ENCODE measurements around the gene ARL6IP4. TPM values are rescaled to one million over a fixed set of nuclear protein-coding genes. Genes with fewer than 3 reads are reported as not detected.
"Not testable (repeated sequence)": the region's sequence is repeated elsewhere in the genome, so short reads cannot be mapped to it uniquely, and the experiment has no call there.

ARL6IP4 gene
- total RNA-seq, 2 donors from 2014 or later: 173 to 228 TPM

DNA sequence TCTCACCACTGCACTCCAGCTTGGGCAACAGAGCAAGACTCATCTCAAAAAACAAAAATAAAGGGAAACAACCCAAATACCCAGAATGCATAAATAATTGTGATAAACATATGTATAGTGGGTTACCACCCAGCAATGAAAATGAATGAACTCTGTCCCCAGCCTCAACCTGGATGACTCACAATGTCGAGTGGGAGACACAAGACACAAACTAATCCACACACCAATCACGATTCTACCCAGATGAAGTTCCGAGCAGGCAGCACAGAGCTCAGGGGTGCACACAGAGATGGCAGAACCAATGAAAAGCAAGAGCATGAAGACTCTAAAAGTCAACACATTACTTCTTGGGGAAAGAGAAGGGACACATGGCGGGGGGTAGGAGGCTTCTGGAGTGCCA is 41.4 kb upstream of the ARL6IP4 start:
- ATAC-seq (ENCODE audit: insufficient number of reproducible peaks, low FRiP score, low read depth): no peak

DNA sequence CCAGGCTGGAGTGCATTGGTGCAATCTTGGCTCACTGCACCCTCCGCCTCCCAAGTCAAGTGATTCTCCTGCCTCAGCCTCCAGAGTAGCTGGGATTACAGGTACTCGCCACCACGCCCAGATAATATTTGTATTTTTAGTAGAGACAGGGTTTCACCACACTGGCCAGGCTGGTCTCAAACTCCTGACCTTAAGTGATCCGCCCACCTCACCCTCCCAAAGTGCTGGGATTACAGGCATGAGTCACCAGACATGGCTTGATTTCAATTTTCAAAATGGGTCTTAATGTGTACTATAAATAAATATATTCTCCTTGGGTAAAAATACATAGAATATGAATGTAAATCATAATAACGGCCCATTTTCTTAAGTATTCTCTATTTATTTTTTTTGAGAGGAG is 39.1 kb upstream of the ARL6IP4 start:
- H3K9me3 ChIP-seq; ATAC-seq (ENCODE audit: insufficient number of reproducible peaks, low FRiP score, low read depth); H3K36me3 ChIP-seq; H3K27ac ChIP-seq; H3K27me3 ChIP-seq (replicated peaks; ENCODE audit: insufficient read depth); DNase-seq (ENCODE audit: low spot score); H3K4me3 ChIP-seq: not testable (repeated sequence)
- H3K4me1 ChIP-seq (ENCODE audit: control insufficient read depth in 1 of 2, low read depth in 2 of 2): peaks cover 0 to 24% of the 10 kb centered on the region in 2 donors

More for the DNA sequence above, 41.4 kb upstream of the ARL6IP4 start:
- H3K9me3 ChIP-seq: no peaks in the 10 kb centered on the region
- H3K36me3 ChIP-seq: no peaks in the 10 kb centered on the region
- H3K27ac ChIP-seq: no peak overlapping the region
- H3K4me3 ChIP-seq: no peak overlapping the region
- no peak for DNase-seq (ENCODE audit: low spot score)
- peaks cover 0 to 12% of the 10 kb centered on the region in 2 donors for H3K4me1 ChIP-seq (ENCODE audit: control insufficient read depth in 1 of 2, low read depth in 2 of 2)
- no peaks in the 10 kb centered on the region for H3K27me3 ChIP-seq (replicated peaks; ENCODE audit: insufficient read depth)
- TF ChIP-seq, protein P1, sequence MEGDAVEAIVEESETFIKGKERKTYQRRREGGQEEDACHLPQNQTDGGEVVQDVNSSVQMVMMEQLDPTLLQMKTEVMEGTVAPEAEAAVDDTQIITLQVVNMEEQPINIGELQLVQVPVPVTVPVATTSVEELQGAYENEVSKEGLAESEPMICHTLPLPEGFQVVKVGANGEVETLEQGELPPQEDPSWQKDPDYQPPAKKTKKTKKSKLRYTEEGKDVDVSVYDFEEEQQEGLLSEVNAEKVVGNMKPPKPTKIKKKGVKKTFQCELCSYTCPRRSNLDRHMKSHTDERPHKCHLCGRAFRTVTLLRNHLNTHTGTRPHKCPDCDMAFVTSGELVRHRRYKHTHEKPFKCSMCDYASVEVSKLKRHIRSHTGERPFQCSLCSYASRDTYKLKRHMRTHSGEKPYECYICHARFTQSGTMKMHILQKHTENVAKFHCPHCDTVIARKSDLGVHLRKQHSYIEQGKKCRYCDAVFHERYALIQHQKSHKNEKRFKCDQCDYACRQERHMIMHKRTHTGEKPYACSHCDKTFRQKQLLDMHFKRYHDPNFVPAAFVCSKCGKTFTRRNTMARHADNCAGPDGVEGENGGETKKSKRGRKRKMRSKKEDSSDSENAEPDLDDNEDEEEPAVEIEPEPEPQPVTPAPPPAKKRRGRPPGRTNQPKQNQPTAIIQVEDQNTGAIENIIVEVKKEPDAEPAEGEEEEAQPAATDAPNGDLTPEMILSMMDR (IDR thresholded peaks at IDR 0.05): no peak

DNA sequence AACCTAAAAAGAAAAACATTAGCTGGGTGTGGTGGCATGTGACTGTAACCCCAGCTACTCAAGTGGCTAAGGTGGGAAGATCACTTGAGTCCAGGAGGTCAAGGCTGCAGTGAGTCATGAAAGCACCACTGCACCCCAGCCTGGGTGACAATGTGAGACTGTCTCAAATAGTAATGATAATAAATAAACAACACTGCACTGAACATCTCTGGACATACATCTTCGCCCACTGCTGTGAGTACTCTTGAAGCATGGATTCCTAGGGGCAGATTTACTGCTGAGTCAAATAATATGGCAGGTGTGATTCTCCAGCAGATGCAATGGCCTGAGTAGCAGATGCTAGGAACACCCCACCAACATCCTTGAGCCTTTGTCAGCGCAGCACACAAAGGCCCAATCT is 37.8 kb upstream of the ARL6IP4 start:
- no peak overlapping the region for H3K27ac ChIP-seq
- H3K4me1 ChIP-seq (ENCODE audit: control insufficient read depth in 1 of 2, low read depth in 2 of 2): peaks cover 5 to 36% of the 10 kb centered on the region in 2 donors
- ATAC-seq (ENCODE audit: insufficient number of reproducible peaks, low FRiP score, low read depth): no peak
- H3K27me3 ChIP-seq (replicated peaks; ENCODE audit: insufficient read depth): no peaks in the 10 kb centered on the region
- no peaks in the 10 kb centered on the region for H3K9me3 ChIP-seq
- no peaks in the 10 kb centered on the region for H3K36me3 ChIP-seq
- TF ChIP-seq, protein P1 (IDR thresholded peaks at IDR 0.05): no peak
- H3K4me3 ChIP-seq: no peak overlapping the region
- DNase-seq (ENCODE audit: low spot score): no peak

DNA sequence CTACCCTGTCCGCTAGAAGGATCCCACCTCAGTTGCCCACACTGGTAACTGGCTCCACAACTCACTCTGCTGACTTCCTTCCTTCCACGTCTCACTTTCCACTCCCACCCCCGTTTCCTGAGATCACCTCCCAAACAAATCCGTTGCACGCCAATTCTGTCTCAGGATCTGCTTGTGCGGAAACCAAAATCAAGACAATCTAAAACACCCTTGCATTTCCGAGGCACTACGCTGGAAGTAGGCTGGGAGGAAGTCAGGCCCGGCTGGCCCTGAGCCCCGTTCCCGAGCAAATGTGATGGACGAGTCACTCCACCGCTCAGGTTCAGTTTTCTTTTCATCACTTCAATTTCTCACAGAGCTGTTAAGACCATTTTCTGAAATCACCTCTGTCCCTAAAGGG is 37.3 kb upstream of the ARL6IP4 start:
- TF ChIP-seq, protein P1 (IDR thresholded peaks at IDR 0.05): no peak
- H3K4me3 ChIP-seq: no peak overlapping the region
- H3K27ac ChIP-seq: no peak overlapping the region
- H3K4me1 ChIP-seq (ENCODE audit: control insufficient read depth in 1 of 2, low read depth in 2 of 2): peaks cover 5 to 36% of the 10 kb centered on the region in 2 donors
- no peak for ATAC-seq (ENCODE audit: insufficient number of reproducible peaks, low FRiP score, low read depth)
- DNase-seq (ENCODE audit: low spot score): no peak
- H3K9me3 ChIP-seq: no peaks in the 10 kb centered on the region
- no peaks in the 10 kb centered on the region for H3K27me3 ChIP-seq (replicated peaks; ENCODE audit: insufficient read depth)
- H3K36me3 ChIP-seq: no peaks in the 10 kb centered on the region

DNA sequence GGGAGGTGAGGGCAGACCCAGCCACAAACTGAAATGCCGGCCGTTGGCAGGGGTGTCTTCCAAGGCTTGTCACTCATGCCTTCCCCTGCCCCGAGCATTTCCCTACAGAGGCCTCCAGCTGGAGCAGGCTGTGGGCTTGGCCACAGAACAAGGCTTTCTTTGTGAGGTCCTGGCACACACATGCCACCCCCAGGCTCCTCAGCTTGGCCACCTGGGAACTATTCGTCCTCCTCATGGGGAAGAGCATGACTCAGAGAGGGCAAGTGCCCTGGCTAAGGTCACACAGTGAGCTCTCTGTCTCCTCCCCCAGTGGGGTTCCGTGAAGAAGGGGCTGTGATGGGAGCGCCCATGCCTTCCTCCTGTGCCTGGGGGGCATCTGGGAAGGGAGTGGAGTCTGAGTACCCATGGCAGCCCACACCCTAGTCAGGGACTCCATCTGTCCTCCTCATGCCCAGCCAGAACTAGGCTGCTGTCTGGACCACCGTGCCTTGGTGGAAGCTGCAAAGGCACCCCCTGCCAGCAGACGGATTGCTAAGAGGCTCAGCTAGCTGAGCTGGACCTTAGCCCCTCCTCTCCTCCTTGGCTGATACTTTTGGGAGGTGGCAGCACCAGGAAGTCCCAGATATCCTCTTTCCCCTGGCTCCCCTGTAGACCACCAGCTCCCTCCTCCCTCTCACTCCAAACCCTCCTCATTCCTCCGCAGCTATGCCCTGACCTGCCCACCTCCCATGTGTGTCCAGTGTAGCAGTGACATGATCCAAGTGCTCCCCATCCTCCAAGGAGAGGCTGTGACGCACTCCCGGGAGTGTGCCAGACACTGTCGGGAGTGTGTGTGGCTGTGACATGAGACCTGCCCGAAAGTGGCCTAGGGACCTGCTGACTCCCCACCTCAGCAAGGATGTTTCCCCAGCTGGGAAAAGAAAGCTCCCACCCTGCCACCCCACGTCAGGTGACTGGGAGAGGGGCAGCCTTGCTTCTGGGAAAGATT is 35.6 kb upstream of the ARL6IP4 start:
- Histone ChIP-seq H3K27ac (no peak overlapping the region), H3K27me3 (replicated peaks; ENCODE audit: insufficient read depth) (no peaks in the 10 kb centered on the region), H3K4me3 (no peak overlapping the region), H3K4me1 (ENCODE audit: control insufficient read depth in 1 of 2, low read depth in 2 of 2) (peaks cover 5 to 36% of the 10 kb centered on the region in 2 donors), H3K9me3 (no peaks in the 10 kb centered on the region), H3K36me3 (no peaks in the 10 kb centered on the region)
- ATAC-seq (ENCODE audit: insufficient number of reproducible peaks, low FRiP score, low read depth): no peak
- TF ChIP-seq, protein P1 (IDR thresholded peaks at IDR 0.05): no peak
- DNase-seq (ENCODE audit: low spot score): no peak

Measured in thoracic aorta (tissue), 2 donors.